Subcutaneous abdominal adipose tissue (tissue), 5 donors: ENCODE data around the gene GPR3.

Experiments
- H3K27ac ChIP-seq: one replicate; pipeline ENCODE4 v1.7.0; 2013; ENCODE audit warnings: low read depth, mild to moderate bottlenecking, inconsistent platforms, low read length, moderate library complexity
- H3K27me3 ChIP-seq, 5 donors: one replicate each; pipeline ENCODE4 v1.7.0; 2013; ENCODE audit warnings: low read length in 5 of 5, inconsistent platforms in 1 of 5; ENCODE audit not compliant: control insufficient read depth in 5 of 5, insufficient read depth in 4 of 5
- H3K36me3 ChIP-seq, 5 donors: one replicate each; pipeline ENCODE4 v1.7.0; 2013; ENCODE audit warnings: low read length in 5 of 5; ENCODE audit not compliant: control insufficient read depth in 5 of 5, insufficient read depth in 5 of 5
- H3K4me1 ChIP-seq, 5 donors: one replicate each; pipeline ENCODE4 v1.7.0; 2013; ENCODE audit warnings: low read length in 5 of 5, mild to moderate bottlenecking in 3 of 5, moderate library complexity in 1 of 5; ENCODE audit not compliant: control insufficient read depth in 5 of 5, insufficient read depth in 5 of 5
- H3K4me3 ChIP-seq, 5 donors: one replicate each; pipeline ENCODE4 v1.7.0; 2013; ENCODE audit warnings: low read length in 5 of 5, low read depth in 1 of 5
- H3K9ac ChIP-seq, 5 donors: one replicate each; pipeline ENCODE4 v1.7.0; 2013; ENCODE audit warnings: low read length in 5 of 5, mild to moderate bottlenecking in 4 of 5, moderate library complexity in 3 of 5
- H3K9me3 ChIP-seq, 5 donors: one replicate each; pipeline ENCODE4 v1.7.0; 2013; ENCODE audit warnings: low read length in 5 of 5; ENCODE audit not compliant: control insufficient read depth in 5 of 5
- donor health status: healthy.
- donor health status: healthy.
- donor health status: healthy.
- donor health status: healthy.
- donor health status: healthy.

GPR3 gene

DNA sequence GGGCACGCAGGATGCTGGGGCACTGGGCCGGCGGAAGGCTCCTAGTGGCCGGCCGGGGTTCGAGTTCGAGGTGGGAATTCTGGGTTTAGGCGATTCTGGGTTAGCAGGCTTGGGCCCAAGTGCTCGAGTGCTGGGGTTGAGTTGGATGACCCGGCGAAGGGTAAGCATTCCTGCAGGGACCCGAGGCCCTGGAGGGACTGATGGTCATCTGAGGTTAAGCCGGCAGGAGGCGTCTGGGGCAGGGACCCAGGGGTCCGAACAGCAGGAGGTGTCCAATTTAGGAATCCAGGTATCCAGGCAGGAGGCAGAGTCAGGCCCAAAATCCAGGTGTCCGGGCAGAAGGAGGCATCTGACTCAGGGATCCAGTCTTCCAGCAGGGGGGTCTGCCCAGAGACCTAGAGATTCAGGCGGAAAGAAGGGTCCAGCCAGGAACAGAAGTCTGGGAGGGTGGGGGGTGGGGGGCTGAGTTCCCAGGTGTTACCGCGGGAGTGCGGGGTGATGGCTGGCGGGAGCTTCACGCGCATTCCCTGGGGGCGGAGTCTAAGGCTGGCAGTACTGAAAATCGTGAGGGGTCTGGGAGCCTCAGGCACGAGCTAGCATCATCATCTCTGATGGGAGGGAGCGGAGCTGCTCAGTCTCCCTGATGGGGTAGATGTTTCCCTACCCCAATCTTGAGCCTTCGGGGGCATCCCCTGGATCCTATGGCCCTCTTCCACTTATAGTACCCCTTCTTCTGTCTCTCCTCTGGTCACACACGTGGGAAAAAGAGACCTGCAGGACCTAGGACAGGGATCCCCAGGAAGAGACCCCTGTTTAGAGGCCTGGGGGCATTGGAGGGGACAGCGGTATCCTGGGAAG is 585 bp downstream of the GPR3 start:
- Histone ChIP-seq H3K9me3 (no peaks in the 10 kb centered on the region), H3K4me3 (peak overlapping the region in 4 of 5 donors; percentile 27 to 61 (median 58)), H3K27me3 (peaks cover 0 to 4% (median 0%) of the 10 kb centered on the region in 5 donors), H3K9ac (peak overlapping the region; percentile 21 to 72 (median 48)), H3K36me3 (no peaks in the 10 kb centered on the region), H3K4me1 (peaks cover 4 to 53% (median 24%) of the 10 kb centered on the region in 5 donors), H3K27ac (no peak overlapping the region)

- Histone ChIP-seq H3K27ac (no peak overlapping the region), H3K4me3 (no peak overlapping the region), H3K9me3 (no peaks in the 10 kb centered on the region), H3K4me1 (peaks cover 4 to 46% (median 24%) of the 10 kb centered on the region in 5 donors), H3K36me3 (no peaks in the 10 kb centered on the region), H3K27me3 (peaks cover 0 to 4% (median 0%) of the 10 kb centered on the region in 5 donors), H3K9ac (no peak overlapping the region)
Measured at GRCh38 chr1:27393641-27394281, 1.3 kb downstream of the GPR3 start.

- H3K36me3 ChIP-seq = no peaks in the 10 kb centered on the region
- H3K4me3 ChIP-seq = no peak overlapping the region
- H3K9ac ChIP-seq = no peak overlapping the region
- H3K4me1 ChIP-seq = peaks cover 4 to 48% (median 27%) of the 10 kb centered on the region in 5 donors
- H3K9me3 ChIP-seq = no peaks in the 10 kb centered on the region
- H3K27ac ChIP-seq = no peak overlapping the region
- peaks cover 0 to 4% (median 0%) of the 10 kb centered on the region in 5 donors for H3K27me3 ChIP-seq
Measured at GRCh38 chr1:27394282-27394658, 1.8 kb downstream of the GPR3 start.

DNA sequence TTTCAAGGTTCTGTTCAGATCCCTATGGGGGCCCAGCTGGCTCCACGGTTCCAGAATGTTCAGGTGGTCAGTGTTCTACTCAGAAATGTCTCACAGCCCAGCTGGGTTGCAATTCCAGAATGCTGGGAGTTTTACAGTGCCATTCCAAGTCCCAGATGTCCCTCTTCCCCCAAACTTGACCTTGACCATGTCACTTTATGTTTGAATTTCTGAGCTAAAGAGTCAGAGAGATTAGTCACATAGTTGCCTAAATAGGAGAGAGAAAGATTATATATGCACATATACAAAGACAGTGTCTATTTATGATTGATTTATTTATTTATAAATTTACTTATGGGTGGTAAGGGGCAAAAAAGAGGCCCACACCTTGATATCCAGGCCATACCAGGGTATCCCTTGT is 2.5 kb downstream of the GPR3 start:
- peaks cover 0 to 4% (median 0%) of the 10 kb centered on the region in 5 donors for H3K27me3 ChIP-seq
- H3K9ac ChIP-seq = no peak overlapping the region
- H3K36me3 ChIP-seq = no peaks in the 10 kb centered on the region
- H3K4me3 ChIP-seq = no peak overlapping the region
- peaks cover 5 to 47% (median 33%) of the 10 kb centered on the region in 5 donors for H3K4me1 ChIP-seq
- no peak overlapping the region for H3K27ac ChIP-seq
- H3K9me3 ChIP-seq = no peaks in the 10 kb centered on the region

- Histone ChIP-seq H3K27me3 (peaks cover 0 to 4% (median 0%) of the 10 kb centered on the region in 5 donors), H3K4me1 (peaks cover 5 to 51% (median 40%) of the 10 kb centered on the region in 5 donors), H3K9ac (no peak overlapping the region), H3K4me3 (no peak overlapping the region), H3K9me3 (no peaks in the 10 kb centered on the region), H3K36me3 (no peaks in the 10 kb centered on the region), H3K27ac (no peak overlapping the region)
Measured at GRCh38 chr1:27395441-27396195, 3.2 kb downstream of the GPR3 start.

DNA sequence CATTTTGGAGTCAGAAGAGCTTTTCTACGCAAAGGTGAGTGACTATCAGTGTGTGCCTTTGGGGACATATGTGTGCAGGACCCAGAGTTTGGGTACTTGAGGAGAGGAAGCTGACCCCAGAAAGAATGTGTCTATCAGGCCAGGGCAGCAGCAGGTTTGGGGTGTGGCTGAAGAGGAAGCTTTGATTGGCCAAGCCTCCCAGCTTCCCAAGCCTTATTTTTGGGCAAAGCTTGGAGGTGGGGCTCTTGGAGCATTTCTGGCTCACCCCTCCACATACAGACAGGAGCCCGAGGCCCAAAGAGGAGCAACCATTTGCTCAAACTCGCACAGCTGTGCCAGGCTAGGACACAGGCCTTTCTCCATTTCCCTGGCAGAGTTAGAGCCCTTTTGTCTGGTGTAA is 4.7 kb downstream of the GPR3 start:
- Histone ChIP-seq H3K4me1 (peaks cover 2 to 51% (median 45%) of the 10 kb centered on the region in 5 donors), H3K36me3 (no peaks in the 10 kb centered on the region)

DNA sequence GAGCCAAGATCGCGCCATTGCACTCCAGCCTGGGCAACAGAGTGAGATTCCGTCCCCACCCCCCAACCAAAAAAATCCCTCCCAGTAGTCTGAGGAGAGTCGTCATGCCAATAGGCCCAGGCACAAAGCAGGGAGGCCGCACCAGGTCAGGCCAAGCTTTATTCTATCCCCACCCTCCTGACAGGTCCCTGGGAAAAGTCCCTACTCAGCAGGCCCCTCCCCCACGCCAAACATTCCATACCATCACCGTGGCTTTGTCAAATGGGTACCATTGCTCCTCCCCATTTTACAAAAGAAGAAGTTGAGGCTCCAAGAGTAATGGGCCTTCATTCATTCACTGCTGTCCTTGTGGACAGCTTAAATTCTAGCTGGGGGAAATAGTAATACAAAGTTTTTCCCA is 5.3 kb downstream of the GPR3 start:
- Histone ChIP-seq H3K4me3 (no peak overlapping the region), H3K27ac (no peak overlapping the region)

More for the DNA sequence above, 4.7 kb downstream of the GPR3 start:
- Histone ChIP-seq H3K27me3 (no peaks in the 10 kb centered on the region), H3K27ac (no peak overlapping the region), H3K9ac (no peak overlapping the region), H3K9me3 (no peaks in the 10 kb centered on the region), H3K4me3 (no peak overlapping the region)

DNA sequence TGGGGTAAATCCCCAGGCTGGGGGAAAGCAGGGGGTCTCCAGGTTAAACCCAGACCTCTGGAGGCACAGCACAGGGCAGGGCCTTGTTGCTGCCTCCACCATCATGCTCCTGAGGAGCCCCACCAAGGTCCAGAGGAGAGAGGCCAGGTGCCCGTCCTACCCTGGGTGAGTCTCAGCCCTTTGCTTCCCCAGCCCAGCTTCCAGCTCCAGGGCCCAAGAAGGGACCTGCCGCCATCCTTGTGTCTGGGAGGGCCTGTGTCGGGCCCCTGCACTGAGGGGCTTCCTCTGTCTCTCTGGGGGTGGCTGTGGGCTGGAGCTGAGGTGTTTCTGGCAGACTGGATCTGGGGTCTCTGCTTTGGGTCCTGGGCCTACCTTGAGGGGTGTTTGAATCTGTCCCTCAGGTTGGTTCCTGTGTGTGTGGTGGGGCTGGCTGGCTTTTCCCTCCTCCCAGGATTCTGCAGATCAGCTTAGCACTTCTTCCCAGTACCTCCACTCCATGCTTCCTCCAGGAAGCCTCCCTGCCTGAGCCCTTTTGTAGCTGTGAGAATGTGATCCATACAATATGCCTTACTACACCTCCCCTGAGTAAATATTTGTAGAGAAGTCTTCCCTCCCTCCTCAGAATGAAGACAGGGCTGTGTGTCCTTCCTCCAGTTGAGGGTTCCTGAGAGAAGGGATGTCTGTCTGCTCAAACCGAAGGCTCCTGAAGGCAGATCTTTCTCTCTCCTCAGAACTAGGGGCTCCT is 6.2 kb downstream of the GPR3 start:
- H3K27me3 ChIP-seq = no peaks in the 10 kb centered on the region
- H3K27ac ChIP-seq = no peak overlapping the region
- no peaks in the 10 kb centered on the region for H3K9me3 ChIP-seq
- peak overlapping the region in 1 of 5 donors; percentile 21 for H3K9ac ChIP-seq
- H3K36me3 ChIP-seq = no peaks in the 10 kb centered on the region
- H3K4me3 ChIP-seq = no peak overlapping the region
- peaks cover 11 to 60% (median 53%) of the 10 kb centered on the region in 5 donors for H3K4me1 ChIP-seq

More for the DNA sequence above, 5.3 kb downstream of the GPR3 start:
- H3K9ac ChIP-seq = no peak overlapping the region
- peaks cover 7 to 54% (median 47%) of the 10 kb centered on the region in 5 donors for H3K4me1 ChIP-seq
- no peaks in the 10 kb centered on the region for H3K9me3 ChIP-seq
- H3K36me3 ChIP-seq = no peaks in the 10 kb centered on the region
- no peaks in the 10 kb centered on the region for H3K27me3 ChIP-seq

DNA sequence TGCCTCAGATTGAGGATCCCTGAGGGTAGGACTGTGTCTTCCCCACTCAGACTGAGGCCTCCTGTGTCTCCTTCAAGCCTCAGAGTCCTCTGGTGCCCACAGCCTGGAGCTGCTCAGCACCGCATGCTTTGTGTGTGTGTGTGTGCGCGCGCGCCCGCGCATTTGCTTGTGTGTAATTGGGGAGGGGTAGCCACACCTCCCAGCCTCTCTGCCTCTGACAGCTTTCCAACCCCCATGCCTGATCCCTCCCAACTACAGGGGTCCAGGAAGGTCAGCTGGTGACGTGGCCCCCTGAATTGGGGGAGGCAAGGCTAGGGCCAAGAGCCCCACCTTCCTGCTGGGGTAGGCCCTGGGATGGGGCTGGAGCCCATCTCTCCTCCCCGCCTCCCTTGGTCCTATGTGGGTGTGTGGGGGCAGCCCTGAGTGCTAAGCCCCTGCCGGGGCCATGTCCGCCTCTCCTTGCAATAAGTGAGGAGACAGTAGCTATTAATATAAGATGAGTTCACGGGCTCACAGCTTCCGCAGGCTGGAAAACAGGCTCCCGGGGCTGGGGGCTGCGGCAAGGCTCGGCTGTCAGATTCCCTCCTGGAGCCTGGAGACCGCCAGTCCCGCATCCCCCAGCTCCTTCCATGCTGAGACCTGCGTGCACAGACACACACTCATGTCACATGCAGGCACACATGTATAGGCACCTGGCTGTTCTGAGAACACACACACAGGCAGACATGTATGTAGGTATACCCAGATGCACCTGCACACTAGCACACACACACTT is 7.0 kb downstream of the GPR3 start:
- no peaks in the 10 kb centered on the region for H3K9me3 ChIP-seq
- no peak overlapping the region for H3K4me3 ChIP-seq
- peaks cover 14 to 68% (median 62%) of the 10 kb centered on the region in 5 donors for H3K4me1 ChIP-seq
- no peaks in the 10 kb centered on the region for H3K27me3 ChIP-seq
- no peak overlapping the region for H3K27ac ChIP-seq
- peak overlapping the region in 1 of 5 donors; percentile 21 for H3K9ac ChIP-seq
- H3K36me3 ChIP-seq = no peaks in the 10 kb centered on the region
